Hepatocyte (in vitro differentiated cells): Measurements from ENCODE around the gene SHOX. TPM values are rescaled to one million over a fixed set of nuclear protein-coding genes. Genes with fewer than 3 reads are reported as not detected.

Experiments used
- DNase-seq: peaks from one replicate; pipeline ENCODE4 v3.0.0-alpha.2; 2016; ENCODE audit warnings: low spot score
- H2AFZ ChIP-seq: fragments of 200-600 bp; sonication (generic); 2 replicates; pipeline ENCODE4 v1.6.0; 2016; ENCODE audit warnings: antibody characterized with exemption, mild to moderate bottlenecking
- H3K27ac ChIP-seq: fragments of 200-600 bp; sonication (generic); 2 replicates; pipeline ENCODE4 v1.5.1; 2016; ENCODE audit warnings: mild to moderate bottlenecking
- H3K27me3 ChIP-seq: fragments of 200-600 bp; sonication (generic); 2 replicates; pipeline ENCODE4 v1.6.1; 2016
- H3K36me3 ChIP-seq: fragments of 200-600 bp; sonication (generic); replicated peaks from 2 replicates; pipeline ENCODE4 v1.5.1; 2016; ENCODE audit warnings: low read depth; ENCODE audit not compliant: insufficient read depth
- H3K4me1 ChIP-seq: fragments of 200-600 bp; sonication (generic); 2 replicates; pipeline ENCODE4 v1.5.1; 2016; ENCODE audit warnings: mild to moderate bottlenecking, moderate library complexity; ENCODE audit not compliant: insufficient read depth
- H3K4me2 ChIP-seq: fragments of 200-600 bp; sonication (generic); 2 replicates; pipeline ENCODE4 v1.6.0; 2016
- H3K4me3 ChIP-seq: fragments of 200-600 bp; sonication (generic); 2 replicates; pipeline ENCODE4 v1.5.1; 2016; ENCODE audit warnings: mild to moderate bottlenecking
- H3K79me2 ChIP-seq: fragments of 200-600 bp; sonication (generic); 2 replicates; pipeline ENCODE4 v1.6.0; 2017; ENCODE audit warnings: mild to moderate bottlenecking
- H3K9me2 ChIP-seq: fragments of 200-600 bp; sonication (generic); replicated peaks from 2 replicates; pipeline ENCODE4 v1.6.0; 2017; ENCODE audit warnings: mild to moderate bottlenecking; ENCODE audit not compliant: insufficient read depth
- H3K9me3 ChIP-seq: fragments of 200-600 bp; sonication (generic); 2 replicates; pipeline ENCODE4 v1.5.1; 2016; ENCODE audit warnings: low read depth, mild to moderate bottlenecking
- H4K20me1 ChIP-seq: fragments of 200-600 bp; sonication (generic); 2 replicates; pipeline ENCODE4 v1.6.0; 2016; ENCODE audit warnings: mild to moderate bottlenecking; ENCODE audit not compliant: insufficient read depth, poor library complexity, severe bottlenecking
- CTCF ChIP-seq: fragments of 200-600 bp; sonication (generic); IDR thresholded peaks from 2 replicates; pipeline ENCODE4 v1.5.1; 2016; ENCODE audit warnings: antibody characterized with exemption, mild to moderate bottlenecking; ENCODE audit not compliant: poor library complexity
- EZH2 ChIP-seq: fragments of 200-600 bp; sonication (generic); IDR thresholded peaks from 2 replicates; pipeline ENCODE4 v1.6.1; 2016; ENCODE audit warnings: antibody characterized with exemption, mild to moderate bottlenecking, borderline replicate concordance
- EZH2phosphoT487 ChIP-seq: fragments of 200-600 bp; sonication (generic); IDR thresholded peaks from one replicate; pipeline ENCODE4 v1.6.1; 2018; ENCODE audit warnings: antibody characterized with exemption, mild to moderate bottlenecking, low read depth, moderate library complexity; ENCODE audit not compliant: unreplicated experiment, severe bottlenecking
- WGBS: methylation state at CpG from one replicate; pipeline ENCODE4 v1.1.6; 2016; ENCODE audit warnings: low lambda C conversion rate; ENCODE audit errors: missing lambda C conversion rate; 5-methylcytosine and 5-hydroxymethylcytosine counted together
- polyA plus RNA-seq: library from polyadenylated mRNA; unstranded; fragments of >200 nt; fragmentation: Nextera tagmentation; extraction: Ambion mirVana; gene quantifications from 2 replicates; pipeline ENCODE4 v1.2.1, GENCODE V29; 2016
- total RNA-seq: library from RNA; depleted of rRNA; stranded (reverse); fragments of >200 nt; gene quantifications from 2 replicates; pipeline ENCODE4 v1.2.3, GENCODE V29; 2014

The SHOX gene
- 0.08 and 0.10 TPM in 2 replicates for total RNA-seq
- not detected in 2 replicates for polyA plus RNA-seq

GRCh38 chrX:630612-631496, at the start of gene SHOX:
TSS of gene SHOX (plus strand) at chrX:630791. CDS start at chrX:630898, 107 bp downstream.
- no peak for DNase-seq
- no peaks in the 10 kb centered on the region for H3K9me3 ChIP-seq
- H3K4me1 ChIP-seq, result no peaks in the 10 kb centered on the region
- no peaks in the 10 kb centered on the region for H3K36me3 ChIP-seq
- no peaks in the 10 kb centered on the region for H3K9me2 ChIP-seq
- H4K20me1 ChIP-seq, result no peaks in the 10 kb centered on the region
- H3K27me3 ChIP-seq, result peaks cover 87% of the 10 kb centered on the region
- peak within 1 kb of the TSS; percentile 59 for H3K4me2 ChIP-seq
- no peak within 1 kb of the TSS for H3K4me3 ChIP-seq
- WGBS, result 2% methylated on average over 70 of the region's 84 CpGs
- H3K79me2 ChIP-seq, result no peaks in the 10 kb centered on the region
- no peak within 1 kb of the TSS for H3K27ac ChIP-seq
- TF ChIP-seq EZH2 (no peak), EZH2phosphoT487 (peak; percentile 36)
- H2AFZ ChIP-seq, result no peak within 1 kb of the TSS

DNA sequence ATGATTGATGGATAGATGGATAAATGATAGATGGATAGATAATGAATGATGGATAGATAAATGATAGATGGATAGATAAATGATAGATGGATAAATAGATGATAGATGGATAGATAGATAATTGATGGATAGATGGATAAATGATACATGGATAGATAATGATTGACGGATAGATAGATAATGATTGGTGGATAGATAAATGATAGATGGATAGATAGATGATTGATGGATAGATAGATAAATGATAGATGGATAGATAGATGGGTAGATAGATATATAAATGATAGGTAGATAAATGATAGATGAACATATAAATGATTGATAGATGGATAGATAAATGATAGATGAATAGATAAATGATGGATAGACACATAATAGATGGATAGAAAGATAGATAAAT, 49.5 kb upstream of the SHOX start:
- H3K9me3 ChIP-seq, result no peaks in the 10 kb centered on the region
- no peaks in the 10 kb centered on the region for H3K27me3 ChIP-seq
- H3K9me2 ChIP-seq, result no peaks in the 10 kb centered on the region
- no peaks in the 10 kb centered on the region for H4K20me1 ChIP-seq
- H3K4me3 ChIP-seq, result no peak overlapping the region
- no peak for DNase-seq
- 89% methylated on average over 1 of the region's 1 CpG for WGBS
- H3K4me1 ChIP-seq, result no peaks in the 10 kb centered on the region
- H3K79me2 ChIP-seq, result no peaks in the 10 kb centered on the region
- TF ChIP-seq CTCF, result no peak
- TF ChIP-seq EZH2, result no peak
- no peak for TF ChIP-seq EZH2phosphoT487
- H2AFZ ChIP-seq, result no peak overlapping the region
- H3K4me2 ChIP-seq, result no peak overlapping the region
- no peaks in the 10 kb centered on the region for H3K36me3 ChIP-seq
- H3K27ac ChIP-seq, result no peak overlapping the region

GRCh38 chrX:581720-582298, 48.8 kb upstream of the SHOX start:
- Histone ChIP-seq H3K9me3 (no peaks in the 10 kb centered on the region), H2AFZ (no peak overlapping the region), H3K36me3 (no peaks in the 10 kb centered on the region), H3K4me1 (no peaks in the 10 kb centered on the region), H3K4me2 (no peak overlapping the region), H3K79me2 (no peaks in the 10 kb centered on the region), H3K27ac (no peak overlapping the region), H3K9me2 (no peaks in the 10 kb centered on the region), H3K4me3 (no peak overlapping the region), H4K20me1 (no peaks in the 10 kb centered on the region), H3K27me3 (no peaks in the 10 kb centered on the region)
- TF ChIP-seq EZH2 (no peak), CTCF (no peak), EZH2phosphoT487 (no peak)
- no peak for DNase-seq
- 75% methylated on average over 7 of the region's 7 CpGs for WGBS

DNA sequence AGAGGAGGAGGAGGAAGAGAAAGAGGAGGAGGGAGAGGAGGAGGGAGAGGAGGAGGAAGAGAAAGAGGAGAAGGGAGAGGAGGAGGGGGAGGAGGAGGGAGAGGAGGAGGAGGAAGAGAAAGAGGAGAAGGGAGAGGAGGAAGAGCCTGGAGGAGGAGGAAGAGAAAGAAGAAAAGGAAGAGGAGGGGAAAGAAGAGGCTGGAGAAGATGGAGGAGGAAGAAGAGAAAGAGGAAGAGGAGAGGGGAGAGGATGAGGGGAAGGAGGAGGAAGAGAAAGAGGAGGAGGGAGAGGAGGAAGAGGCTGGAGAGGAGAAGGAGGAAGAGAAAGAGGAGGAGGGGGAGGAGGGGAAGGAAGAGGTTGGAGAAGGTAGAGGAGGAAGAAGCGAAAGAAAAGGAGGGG, 46.0 kb upstream of the SHOX start:
- Histone ChIP-seq H3K9me2 (no peaks in the 10 kb centered on the region), H3K27ac (no peak overlapping the region), H3K36me3 (no peaks in the 10 kb centered on the region), H3K4me2 (no peak overlapping the region), H4K20me1 (no peaks in the 10 kb centered on the region), H3K4me1 (no peaks in the 10 kb centered on the region), H3K9me3 (no peaks in the 10 kb centered on the region), H3K79me2 (no peaks in the 10 kb centered on the region), H3K4me3 (no peak overlapping the region), H3K27me3 (no peaks in the 10 kb centered on the region), H2AFZ (no peak overlapping the region)
- TF ChIP-seq EZH2phosphoT487, result no peak
- no peak for TF ChIP-seq CTCF
- TF ChIP-seq EZH2, result no peak
- no CpG with 5 or more reads among the region's 1 CpG for whole genome bisulfite sequencing
- DNase-seq, result no peak
